GM12878 (cell line): ENCODE data around the gene RANBP3. TPM values are rescaled to one million over a fixed set of nuclear protein-coding genes. Genes with fewer than 3 reads are reported as not detected.

ENCODE experiments used
- CBFB ChIP-seq: IDR thresholded peaks from 2 replicates; pipeline ENCODE4 v1.6.1; 2016; ENCODE audit warnings: antibody characterized with exemption, low read depth
- GABPA ChIP-seq: IDR thresholded peaks from 2 replicates; pipeline ENCODE4 v1.6.1; 2014; ENCODE audit warnings: antibody characterized with exemption, low read depth, mild to moderate bottlenecking, inconsistent platforms
- HDGF ChIP-seq: fragments of 450-650 bp; IDR thresholded peaks from 2 replicates; pipeline ENCODE4 v1.6.1; 2016; ENCODE audit warnings: antibody characterized with exemption
- IKZF2 ChIP-seq, 2 experiments: fragments of 450-650 bp; IDR thresholded peaks; 2 replicates each; pipeline ENCODE4 v1.6.1; 2017; ENCODE audit warnings: mild to moderate bottlenecking in 2 of 2, moderate library complexity in 2 of 2
- IRF4 ChIP-seq: IDR thresholded peaks from 2 replicates; pipeline ENCODE4 v1.6.1; 2011; ENCODE audit warnings: low read depth, low read length
- KAT2A ChIP-seq: conservative IDR thresholded peaks from 2 replicates; pipeline ENCODE4 v1.6.1; 2011; ENCODE audit warnings: low read depth, low read length; ENCODE audit not compliant: control insufficient read depth
- LARP7 ChIP-seq: fragments of 450-650 bp; IDR thresholded peaks from 2 replicates; pipeline ENCODE4 v1.6.1; 2017; ENCODE audit warnings: mild to moderate bottlenecking
- MXI1 ChIP-seq: fragments of 150-350 bp; IDR thresholded peaks from 2 replicates; pipeline ENCODE4 v1.6.1; 2011; ENCODE audit warnings: low read depth, mild to moderate bottlenecking, inconsistent platforms, low read length, improper control_type of control experiment
- NFXL1 ChIP-seq: fragments of 450-650 bp; IDR thresholded peaks from 2 replicates; pipeline ENCODE4 v1.6.1; 2017; ENCODE audit warnings: antibody characterized with exemption, mild to moderate bottlenecking, borderline replicate concordance
- NR2C1 ChIP-seq: fragments of 450-650 bp; IDR thresholded peaks from 2 replicates; pipeline ENCODE4 v1.6.1; 2017; ENCODE audit warnings: antibody characterized with exemption, mild to moderate bottlenecking, moderate library complexity
- RFX5 ChIP-seq: IDR thresholded peaks from 2 replicates; pipeline ENCODE4 v1.6.1; 2011; ENCODE audit warnings: low read depth, low read length, improper control_type of control experiment
- SREBF1 ChIP-seq: IDR thresholded peaks from 2 replicates; pipeline ENCODE4 v1.6.1; 2012; ENCODE audit warnings: mild to moderate bottlenecking, low read length
- TCF12 ChIP-seq: IDR thresholded peaks from 2 replicates; pipeline ENCODE4 v1.6.1; 2011; ENCODE audit warnings: low read depth, mild to moderate bottlenecking, low read length
- ZBTB33 ChIP-seq: fragments of 450-650 bp; IDR thresholded peaks from 2 replicates; pipeline ENCODE4 v1.6.1; 2017; ENCODE audit warnings: mild to moderate bottlenecking
- ZNF592 ChIP-seq: fragments of 450-650 bp; IDR thresholded peaks from 2 replicates; pipeline ENCODE4 v1.6.1; 2017; ENCODE audit warnings: mild to moderate bottlenecking, moderate library complexity
- ZNF622 ChIP-seq: fragments of 450-650 bp; IDR thresholded peaks from 2 replicates; pipeline ENCODE4 v1.6.1; 2017; ENCODE audit warnings: mild to moderate bottlenecking, inconsistent platforms
- ZZZ3 ChIP-seq: IDR thresholded peaks from 2 replicates; pipeline ENCODE4 v1.6.1; 2011; ENCODE audit warnings: low read depth; ENCODE audit not compliant: control insufficient read depth, insufficient read length
- polyA plus RNA-seq, 11 experiments: library from polyadenylated mRNA; depleted of rRNA in 4 of 11; unstranded in 6 of 11; stranded (reverse) in 5 of 11; fragments of >200 nt; fragmentation: Nextera tagmentation in 4 of 11; fragmentation: Illumina TruSeq in 1 of 11; extraction: Ambion mirVana in 4 of 11; extraction: Trizol in 1 of 11; gene quantifications; 1 replicate in 1 of 11; 2 replicates in 10 of 11; pipeline versions ENCODE4 v1.2.1 to v1.2.3, GENCODE V29; 2011 to 2016; ENCODE audit warnings: inconsistent platforms in 2 of 11, missing spikeins in 2 of 11, low read depth in 1 of 11
- total RNA-seq, 4 experiments: library from RNA; depleted of rRNA in 3 of 4; stranded (reverse); fragments of >200 nt in 3 of 4; fragmentation: Illumina TruSeq in 1 of 4; extraction: Trizol in 1 of 4; gene quantifications; 2 replicates each; pipeline versions ENCODE4 v1.2.1 to v1.2.3, GENCODE V29; 2013 to 2021
- TF ChIP-seq, protein P1 (sequence below): fragments of 450-650 bp; formaldehyde crosslinking; IDR thresholded peaks from 2 replicates; pipeline ENCODE4 v1.5.0; 2022; ENCODE audit warnings: mild to moderate bottlenecking, missing genetic modification characterization
- TF ChIP-seq, protein P2 (sequence below): fragments of 450-650 bp; IDR thresholded peaks from 2 replicates; pipeline ENCODE4 v1.6.1; 2018; ENCODE audit warnings: mild to moderate bottlenecking, low read depth, moderate library complexity; ENCODE audit not compliant: partially characterized antibody

Gene RANBP3
- total and polyA plus RNA-seq, 10 of the 15 experiments (the other 5 are each of a cell fraction or from before 2014, with no cell fraction given) = 1.1 to 81.6 (median 60.0) TPM

DNA sequence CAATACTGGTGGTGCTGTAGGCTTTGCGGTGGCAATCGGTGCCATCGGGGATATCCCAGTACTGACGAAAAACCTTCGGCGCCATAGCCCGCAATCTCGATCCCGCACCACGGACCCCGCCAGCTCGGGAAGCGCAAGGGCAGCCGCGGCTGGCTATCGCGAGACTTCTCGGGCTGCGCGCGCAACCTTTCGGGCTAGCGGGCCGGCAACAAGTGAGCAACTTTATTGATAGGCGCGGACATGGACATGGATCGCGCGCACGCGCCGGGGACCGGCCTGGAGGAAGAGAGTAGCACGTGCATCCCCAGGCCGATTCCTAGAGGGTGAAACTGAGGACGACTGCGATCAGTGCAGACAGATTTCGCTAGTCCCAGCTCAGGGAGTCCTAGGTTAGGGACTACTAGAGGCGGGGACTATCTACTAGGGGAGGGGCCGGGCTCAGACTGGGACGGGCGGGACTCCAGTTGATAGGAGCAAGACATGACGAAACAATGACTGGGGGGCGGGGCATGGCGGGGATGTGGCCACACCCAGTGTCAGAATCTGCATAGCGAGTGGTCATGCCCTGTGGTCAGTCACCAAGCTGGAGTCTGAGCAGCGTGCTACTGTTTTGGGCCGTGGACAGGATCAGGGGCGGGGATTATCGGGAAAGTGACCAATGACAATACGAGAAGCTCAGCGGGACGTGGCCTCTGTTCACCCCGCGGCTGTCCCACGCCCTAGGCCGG lies 74.2 kb downstream of the RANBP3 start, which contains the start of gene NDUFA11 (continued):
- TF ChIP-seq NR2C1 (peak; percentile 59), SREBF1 (no peak), HDGF (no peak), CBFB (peak; percentile 93), TCF12 (no peak), NFXL1 (no peak), GABPA (no peak), ZNF592 (no peak), ZZZ3 (no peak), ZBTB33 (no peak), LARP7 (peak; percentile 64), MXI1 (peak; percentile 86), RFX5 (no peak), IKZF2 (IDR thresholded peaks at IDR 0.05) (peak; percentile 40 to 60; a peak in 3 of 4 replicates), KAT2A (no peak), IRF4 (0 out of 2 replicates have a peak, but pooled peaks have one; percentile 29), ZNF622 (no peak)
- TF ChIP-seq, protein P1, sequence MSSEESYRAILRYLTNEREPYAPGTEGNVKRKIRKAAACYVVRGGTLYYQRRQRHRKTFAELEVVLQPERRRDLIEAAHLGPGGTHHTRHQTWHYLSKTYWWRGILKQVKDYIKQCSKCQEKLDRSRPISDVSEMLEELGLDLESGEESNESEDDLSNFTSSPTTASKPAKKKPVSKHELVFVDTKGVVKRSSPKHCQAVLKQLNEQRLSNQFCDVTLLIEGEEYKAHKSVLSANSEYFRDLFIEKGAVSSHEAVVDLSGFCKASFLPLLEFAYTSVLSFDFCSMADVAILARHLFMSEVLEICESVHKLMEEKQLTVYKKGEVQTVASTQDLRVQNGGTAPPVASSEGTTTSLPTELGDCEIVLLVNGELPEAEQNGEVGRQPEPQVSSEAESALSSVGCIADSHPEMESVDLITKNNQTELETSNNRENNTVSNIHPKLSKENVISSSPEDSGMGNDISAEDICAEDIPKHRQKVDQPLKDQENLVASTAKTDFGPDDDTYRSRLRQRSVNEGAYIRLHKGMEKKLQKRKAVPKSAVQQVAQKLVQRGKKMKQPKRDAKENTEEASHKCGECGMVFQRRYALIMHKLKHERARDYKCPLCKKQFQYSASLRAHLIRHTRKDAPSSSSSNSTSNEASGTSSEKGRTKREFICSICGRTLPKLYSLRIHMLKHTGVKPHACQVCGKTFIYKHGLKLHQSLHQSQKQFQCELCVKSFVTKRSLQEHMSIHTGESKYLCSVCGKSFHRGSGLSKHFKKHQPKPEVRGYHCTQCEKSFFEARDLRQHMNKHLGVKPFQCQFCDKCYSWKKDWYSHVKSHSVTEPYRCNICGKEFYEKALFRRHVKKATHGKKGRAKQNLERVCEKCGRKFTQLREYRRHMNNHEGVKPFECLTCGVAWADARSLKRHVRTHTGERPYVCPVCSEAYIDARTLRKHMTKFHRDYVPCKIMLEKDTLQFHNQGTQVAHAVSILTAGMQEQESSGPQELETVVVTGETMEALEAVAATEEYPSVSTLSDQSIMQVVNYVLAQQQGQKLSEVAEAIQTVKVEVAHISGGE (CRISPR knock-in tag) = no peak
- TF ChIP-seq, protein P2, sequence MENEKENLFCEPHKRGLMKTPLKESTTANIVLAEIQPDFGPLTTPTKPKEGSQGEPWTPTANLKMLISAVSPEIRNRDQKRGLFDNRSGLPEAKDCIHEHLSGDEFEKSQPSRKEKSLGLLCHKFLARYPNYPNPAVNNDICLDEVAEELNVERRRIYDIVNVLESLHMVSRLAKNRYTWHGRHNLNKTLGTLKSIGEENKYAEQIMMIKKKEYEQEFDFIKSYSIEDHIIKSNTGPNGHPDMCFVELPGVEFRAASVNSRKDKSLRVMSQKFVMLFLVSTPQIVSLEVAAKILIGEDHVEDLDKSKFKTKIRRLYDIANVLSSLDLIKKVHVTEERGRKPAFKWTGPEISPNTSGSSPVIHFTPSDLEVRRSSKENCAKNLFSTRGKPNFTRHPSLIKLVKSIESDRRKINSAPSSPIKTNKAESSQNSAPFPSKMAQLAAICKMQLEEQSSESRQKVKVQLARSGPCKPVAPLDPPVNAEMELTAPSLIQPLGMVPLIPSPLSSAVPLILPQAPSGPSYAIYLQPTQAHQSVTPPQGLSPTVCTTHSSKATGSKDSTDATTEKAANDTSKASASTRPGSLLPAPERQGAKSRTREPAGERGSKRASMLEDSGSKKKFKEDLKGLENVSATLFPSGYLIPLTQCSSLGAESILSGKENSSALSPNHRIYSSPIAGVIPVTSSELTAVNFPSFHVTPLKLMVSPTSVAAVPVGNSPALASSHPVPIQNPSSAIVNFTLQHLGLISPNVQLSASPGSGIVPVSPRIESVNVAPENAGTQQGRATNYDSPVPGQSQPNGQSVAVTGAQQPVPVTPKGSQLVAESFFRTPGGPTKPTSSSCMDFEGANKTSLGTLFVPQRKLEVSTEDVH = no peak
